GM18951 (cell line): ENCODE results near the gene TNNT2.

Experiments
- POLR2A ChIP-seq: IDR thresholded peaks from 4 replicates; pipeline ENCODE4 v1.6.1; 2011; ENCODE audit warnings: mild to moderate bottlenecking; ENCODE audit not compliant: insufficient read length, insufficient read depth; ENCODE audit errors: extremely low read depth
- in situ Hi-C: fragments of 300-500 bp; cut with MboI; formaldehyde crosslinking; loops from one replicate; pipeline ENCODE4 v1.12.0; 2022; ENCODE audit warnings: low sequenced_read_pairs, mixed read lengths, inconsistent platforms; ENCODE audit not compliant: unreplicated experiment

Gene TNNT2

DNA sequence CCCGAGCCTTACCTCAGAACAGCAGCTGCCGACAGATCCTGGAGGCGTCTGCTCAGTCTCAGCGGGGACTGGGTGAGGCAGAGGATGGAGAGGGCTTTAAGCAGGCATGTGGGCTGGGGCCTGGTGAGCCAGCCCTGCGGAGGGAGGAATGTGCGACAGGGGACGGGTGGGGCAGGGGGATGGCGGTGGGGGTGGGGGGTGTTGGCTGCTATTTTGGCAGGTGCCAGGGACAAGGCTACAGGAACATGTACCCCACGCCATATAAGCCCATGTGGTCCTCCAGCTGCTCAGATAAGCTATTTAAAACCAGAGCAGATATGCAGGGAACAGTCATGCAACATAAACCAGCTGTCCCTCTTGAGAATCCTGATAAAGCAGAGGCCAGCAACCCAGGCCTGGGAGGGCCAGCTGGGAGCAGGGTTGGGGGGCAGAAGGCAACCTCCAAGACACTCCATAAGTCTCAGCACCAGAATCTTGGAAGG is at the start of gene TNNT2:
Gene TNNT2 (minus strand): TSS at position 70 of the 482 bp plus-strand sequence. CDS start 4,426 bp downstream, outside the sequence.
- TF ChIP-seq POLR2A, result no peak
- in situ Hi-C loops, result no loop called here

DNA sequence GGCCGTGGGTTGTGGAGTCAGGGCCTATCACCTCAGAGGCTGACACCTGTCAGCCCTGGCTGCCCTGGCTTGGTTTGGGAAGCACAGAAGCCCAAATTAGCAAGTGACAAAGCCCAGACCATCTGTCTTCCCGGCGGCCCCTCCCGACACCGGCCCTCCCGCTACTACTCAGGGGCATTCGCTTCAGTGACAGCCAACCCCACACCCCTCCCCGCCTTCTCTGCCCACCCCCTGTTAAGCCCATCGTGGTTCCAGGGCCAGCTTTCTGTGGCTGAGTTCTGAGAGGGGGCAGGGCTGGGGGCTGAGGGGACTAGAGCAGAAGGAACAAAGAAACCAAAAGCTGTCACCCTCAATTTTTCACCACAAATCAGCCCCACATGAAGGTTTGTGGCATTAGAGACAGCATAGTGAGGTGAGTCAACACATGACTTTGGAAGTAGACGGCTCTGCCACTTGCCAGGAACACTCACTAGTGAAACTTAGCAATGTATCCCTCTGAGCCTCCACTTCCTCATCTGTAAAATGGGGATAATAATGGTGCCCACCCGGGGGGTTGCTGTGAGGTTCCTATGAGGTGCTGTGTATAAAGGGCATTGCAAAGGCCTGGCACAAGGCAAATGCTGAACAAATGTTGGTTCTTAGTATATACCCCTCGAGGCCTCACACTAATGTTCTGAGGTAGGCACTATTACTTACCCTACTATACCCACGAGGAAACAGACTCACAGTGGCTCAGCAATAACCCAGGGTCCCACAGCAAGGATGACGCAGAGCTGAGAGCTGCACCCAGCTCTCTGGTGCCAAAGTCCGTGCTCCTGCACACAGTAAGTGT is 49.2 kb upstream of the TNNT2 start:
- no peak for TF ChIP-seq POLR2A
- in situ Hi-C loops, result no loop called here

DNA sequence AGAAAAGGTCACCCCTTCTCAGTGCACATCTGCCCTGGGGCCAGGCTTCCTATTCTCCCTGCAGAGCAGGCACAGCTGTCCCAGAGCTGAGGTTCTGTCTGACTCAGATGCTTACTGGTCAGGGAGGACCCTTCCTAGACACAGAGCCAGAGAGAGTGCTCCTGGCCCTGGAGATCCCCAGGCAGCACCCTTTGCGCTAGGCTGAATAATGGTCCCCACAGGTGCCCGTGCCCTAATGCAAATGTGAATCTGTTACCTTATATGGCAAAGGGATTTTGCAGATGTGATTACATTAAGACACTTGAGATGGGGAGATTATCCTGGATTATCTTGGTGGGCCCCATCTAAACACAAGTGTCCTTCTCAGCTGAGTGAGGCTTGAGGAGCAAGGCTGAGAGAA is 46.7 kb upstream of the TNNT2 start:
- no peak for TF ChIP-seq POLR2A
- in situ Hi-C loops, result no loop called here

DNA sequence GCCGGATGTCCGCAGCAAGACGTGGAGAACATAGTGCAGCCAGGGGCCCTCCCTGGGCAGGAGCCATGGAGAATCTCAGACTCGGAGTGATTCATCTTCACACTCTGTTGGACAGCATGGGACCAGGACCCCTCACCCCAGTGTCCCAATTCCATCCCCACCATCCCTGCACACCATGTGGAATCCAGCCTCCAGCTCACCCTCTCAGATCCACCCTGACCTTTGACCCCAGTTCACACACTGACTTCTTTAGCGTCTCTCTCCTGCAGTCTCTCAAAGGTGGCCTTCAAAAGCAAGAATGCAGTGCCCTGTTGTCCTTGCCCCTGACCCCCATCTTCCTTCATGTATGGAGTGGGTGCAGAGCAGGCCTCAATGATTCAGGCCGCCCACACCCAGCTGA is 46.2 kb upstream of the TNNT2 start:
- no peak for TF ChIP-seq POLR2A
- in situ Hi-C loops, result no loop called here

DNA sequence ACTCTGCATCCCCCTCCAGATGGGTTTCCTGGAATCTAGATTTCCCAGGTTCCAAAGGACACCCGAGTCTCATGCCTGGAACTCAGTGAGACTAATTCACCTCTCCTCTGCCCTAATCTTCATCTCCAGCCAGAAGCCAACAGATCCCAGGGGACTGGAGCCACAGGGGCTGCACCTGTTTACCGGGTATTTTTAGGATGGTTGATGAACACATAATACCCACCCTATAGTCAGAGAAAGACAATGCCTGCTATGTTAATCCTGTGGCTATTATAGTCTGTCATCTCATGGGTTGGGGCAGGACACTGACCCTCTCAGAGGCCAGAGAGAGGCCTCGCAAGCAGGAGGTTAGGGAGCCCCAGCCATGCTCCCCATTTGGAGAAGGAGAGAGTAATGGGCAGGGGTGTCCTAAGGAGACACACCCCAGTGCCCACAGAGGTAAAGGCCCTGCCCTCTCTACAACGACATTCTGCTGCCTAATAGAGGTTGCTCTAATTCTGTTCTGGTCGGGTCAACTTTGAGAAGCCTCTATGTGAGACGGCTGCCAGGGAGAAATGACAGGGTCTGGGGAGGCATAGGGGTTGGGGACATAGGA is 45.1 kb upstream of the TNNT2 start:
- in situ Hi-C loops, result no loop called here
- TF ChIP-seq POLR2A, result no peak

DNA sequence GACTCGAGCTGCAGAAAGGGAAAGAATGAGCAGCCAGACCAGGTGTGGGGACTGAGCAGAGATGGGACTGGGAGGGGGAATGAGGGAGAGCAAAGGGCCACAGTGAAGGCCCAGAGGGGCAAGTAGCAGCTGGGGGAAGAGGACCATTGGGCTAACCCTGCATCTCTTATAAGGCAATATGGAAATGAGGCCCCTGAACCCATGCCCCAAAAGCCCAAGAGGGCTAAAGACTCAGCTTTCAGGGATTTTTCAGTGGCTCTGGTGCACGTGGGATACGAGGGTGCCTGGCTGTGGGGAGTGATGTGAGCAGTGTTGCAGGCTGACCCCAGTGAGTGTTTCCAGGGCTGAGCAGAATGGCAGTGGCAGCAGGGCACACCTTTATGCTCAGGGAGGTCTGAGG is 44.5 kb upstream of the TNNT2 start:
- no peak for TF ChIP-seq POLR2A
- in situ Hi-C loops, result no loop called here

DNA sequence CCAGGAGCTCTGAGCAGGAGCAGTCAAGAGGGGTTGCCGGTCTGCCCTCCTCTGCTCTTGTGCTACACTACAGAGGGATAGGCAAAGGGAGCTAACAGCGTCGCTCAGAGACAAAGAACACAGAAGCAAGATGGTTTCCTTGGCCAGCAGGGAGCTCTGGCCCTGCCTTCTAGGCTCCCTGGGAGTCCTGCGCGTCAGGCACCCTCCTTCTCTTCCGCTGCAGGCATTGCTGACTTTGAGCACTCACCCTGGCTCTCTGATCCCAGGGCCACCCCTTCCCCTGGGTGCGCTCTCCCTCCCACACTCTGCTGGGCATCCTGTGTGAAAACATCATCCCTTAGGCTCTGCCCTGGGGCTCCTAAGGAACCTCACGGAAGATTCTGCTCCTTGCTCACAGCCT is 43.6 kb upstream of the TNNT2 start:
- no peak for TF ChIP-seq POLR2A
- in situ Hi-C loops, result no loop called here

DNA sequence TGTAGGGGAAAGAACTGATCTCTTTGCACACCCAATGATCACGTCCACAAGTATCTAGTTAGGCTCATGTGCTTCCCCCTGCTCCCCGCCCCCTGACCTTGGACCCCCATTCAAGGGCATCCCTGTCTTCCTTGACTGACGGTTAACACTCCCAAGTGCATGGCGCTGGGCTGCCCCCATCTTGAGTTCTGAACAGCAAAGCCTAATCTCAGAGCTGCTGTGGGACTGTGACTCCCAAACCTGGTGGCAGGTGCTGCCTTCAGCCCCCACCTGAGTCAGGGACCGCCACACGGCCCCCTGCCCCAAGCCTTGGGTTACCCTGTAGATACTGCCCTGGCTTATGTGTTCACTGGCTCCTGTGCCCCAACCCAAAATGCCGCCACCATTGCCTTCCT is 43.1 kb upstream of the TNNT2 start:
- in situ Hi-C loops, result no loop called here

DNA sequence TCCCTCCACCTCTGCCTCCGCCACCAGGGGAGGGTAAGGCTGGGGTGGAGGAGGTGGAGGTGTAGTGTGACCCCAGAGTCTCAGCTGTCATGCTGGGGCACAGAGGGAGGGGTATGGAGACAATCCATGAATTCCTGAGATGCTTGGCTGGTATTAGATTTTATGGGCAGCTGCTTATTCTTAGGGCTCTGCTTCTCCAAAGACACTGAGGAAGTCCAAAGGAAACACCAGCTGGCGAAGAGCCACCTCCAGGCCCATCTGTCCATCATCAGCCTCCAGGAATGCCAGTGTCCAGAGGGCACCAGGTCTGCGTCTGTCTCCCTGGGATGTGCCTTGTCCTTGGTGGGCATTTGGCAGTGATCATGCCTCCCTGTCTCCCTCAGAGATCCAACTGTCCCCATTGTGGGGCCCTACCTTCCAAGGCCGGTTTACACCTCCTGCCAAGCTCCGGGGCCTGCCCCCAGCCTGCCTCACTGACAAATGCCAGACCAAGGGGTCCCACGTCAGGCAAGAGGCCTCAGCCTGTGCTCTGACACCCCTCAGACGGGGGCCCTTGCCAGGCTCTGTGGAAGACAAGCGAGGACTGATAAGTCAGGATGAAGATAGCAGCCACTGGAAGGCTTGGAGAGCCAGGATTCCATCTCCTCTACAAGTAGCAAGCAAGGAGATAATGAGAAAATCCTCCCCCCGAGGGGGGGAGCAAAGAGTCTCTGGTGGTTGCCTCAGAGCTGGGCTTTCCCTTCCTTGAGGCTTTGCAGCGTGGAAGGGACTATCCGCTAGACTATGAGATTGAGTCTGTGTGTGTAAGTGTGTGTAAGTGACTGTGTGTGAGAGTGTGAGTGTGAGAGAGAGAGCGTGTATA is 42.5 kb upstream of the TNNT2 start:
- TF ChIP-seq POLR2A, result no peak
- in situ Hi-C loops, result no loop called here

More for the DNA sequence above, 43.1 kb upstream of the TNNT2 start:
- no peak for TF ChIP-seq POLR2A

DNA sequence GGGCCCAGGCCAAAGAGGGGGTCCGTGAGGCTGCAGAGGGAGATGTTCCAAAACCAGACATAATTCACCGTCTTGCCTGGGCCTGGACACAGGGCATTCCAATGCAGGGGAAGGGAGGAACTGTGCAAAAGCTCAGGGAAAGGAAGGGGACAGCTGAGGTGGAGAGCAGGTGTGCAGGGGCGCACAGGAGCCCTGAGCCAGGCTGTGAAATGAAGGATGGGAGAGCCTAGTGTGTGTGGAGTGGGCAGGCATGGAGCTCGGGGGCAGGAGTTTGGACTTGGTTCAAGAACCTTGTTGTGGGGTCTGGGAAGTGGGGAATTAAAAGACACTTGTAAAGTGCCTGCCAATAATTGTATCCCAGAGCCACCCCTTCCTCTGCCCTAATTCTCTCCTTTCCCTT is 41.8 kb upstream of the TNNT2 start:
- TF ChIP-seq POLR2A, result no peak
- in situ Hi-C loops, result no loop called here

DNA sequence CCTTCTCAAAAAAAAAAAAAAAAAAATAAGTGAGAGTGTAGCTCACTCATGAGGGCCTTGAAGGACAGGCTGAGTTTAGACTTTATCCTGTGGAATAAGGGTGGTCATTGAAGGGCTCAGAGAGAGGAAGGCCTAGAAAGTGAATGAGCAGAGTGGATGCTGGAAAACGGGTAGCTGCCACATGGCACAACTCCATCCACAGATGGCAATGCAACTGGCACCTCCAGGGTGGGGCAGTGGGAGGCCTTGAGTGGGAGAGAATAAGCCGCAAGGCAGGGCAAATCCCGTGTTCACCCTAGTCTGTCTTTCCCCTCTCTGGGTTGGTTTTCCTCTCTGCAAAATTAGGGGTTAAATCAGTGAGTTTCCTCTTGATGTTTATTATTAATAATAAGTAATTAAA is 41.0 kb upstream of the TNNT2 start:
- no peak for TF ChIP-seq POLR2A
- in situ Hi-C loops, result no loop called here

DNA sequence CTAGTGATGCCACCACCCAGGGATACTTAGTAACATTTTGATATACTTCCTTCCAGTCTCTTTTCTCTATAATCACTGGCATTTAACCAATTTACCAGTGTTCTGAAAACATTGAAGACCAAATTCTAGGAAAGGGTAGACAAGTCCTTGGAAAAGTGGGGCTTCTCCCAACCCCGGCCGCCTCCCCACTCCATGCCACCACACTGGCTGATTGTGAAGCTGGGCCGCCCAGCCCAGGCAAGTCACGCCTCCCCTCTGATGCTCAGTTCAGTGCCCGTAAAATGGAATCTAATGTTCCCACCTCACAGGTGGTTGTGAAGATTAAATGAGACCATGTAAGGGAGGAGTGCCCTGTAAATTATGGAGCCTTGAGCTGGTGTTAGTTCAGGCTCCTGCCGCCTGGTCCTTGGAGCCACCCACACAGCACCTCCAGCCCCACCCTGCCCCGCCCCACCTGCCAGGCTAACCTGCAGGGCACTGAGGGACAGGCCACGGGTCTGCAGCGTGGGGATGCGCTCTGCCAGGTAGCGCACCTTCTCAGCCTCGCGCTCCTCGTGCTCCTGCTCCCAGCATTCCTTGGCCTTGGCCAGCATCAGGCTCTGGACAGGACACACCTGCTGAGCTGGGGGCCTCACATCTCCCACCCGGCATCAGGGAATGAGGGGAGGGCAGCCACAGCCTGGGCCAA is 36.7 kb upstream of the TNNT2 start:
- in situ Hi-C loops, result no loop called here
- no peak for TF ChIP-seq POLR2A

DNA sequence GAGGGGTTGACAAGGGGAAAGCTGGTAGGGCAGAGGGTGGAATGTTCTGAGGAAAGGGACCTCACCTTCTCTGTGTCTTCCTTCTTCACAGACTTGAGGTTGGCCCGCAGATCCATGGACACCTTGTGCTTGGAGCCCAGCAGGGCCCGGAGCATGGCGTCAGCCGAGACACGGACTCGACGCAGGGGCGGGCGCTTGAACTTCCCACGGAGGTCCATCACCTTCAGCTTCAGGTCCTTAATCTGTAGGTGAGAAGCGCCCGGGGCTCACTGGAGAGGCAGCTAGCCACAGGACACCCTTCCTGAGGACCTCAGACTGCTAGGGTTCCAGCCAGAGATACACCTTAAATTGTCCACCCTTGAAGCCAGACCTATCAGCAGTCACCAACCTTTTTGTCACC is 33.8 kb upstream of the TNNT2 start:
- no peak for TF ChIP-seq POLR2A
- in situ Hi-C loops, result no loop called here
